K562 (cell line): ENCODE measurements around the gene IL9. TPM values are rescaled to one million over a fixed set of nuclear protein-coding genes. Genes with fewer than 3 reads are reported as not detected.

Source experiments
- ATAC-seq: fragments of 200-7000 bp; cut with Tn5 transposase; 3 replicates; pipeline ENCODE4 v1.9.1; 2020; ENCODE audit warnings: moderate library complexity
- BruUV-seq: library from RNA; stranded (reverse); fragments of 400-500 nt; replicated peaks from 2 replicates; lab custom pipeline; 2021; lab: Mats Ljungman, UMichigan
- CTCF ChIA-PET: fragments of 300-600 bp; formaldehyde crosslinking; extraction: SDS; loops from one replicate; lab custom pipeline; 2021; ENCODE audit warnings: low intra/inter-chr PET ratio; lab: Yijun Ruan, JAX
- POLR2A ChIA-PET: fragments of 300-600, 350-650 bp; sonication (Branson Sonifier 250); formaldehyde crosslinking; extraction: SDS; loops from one replicate; lab custom pipeline; 2021; ENCODE audit warnings: antibody characterized with exemption, inconsistent platforms; lab: Yijun Ruan, JAX
- DNase-seq, 4 experiments: peaks; one replicate each; pipeline versions ENCODE4 v3.0.0 to v3.0.0-alpha.2; 2011 to 2018; ENCODE audit warnings: low spot score in 3 of 4, mixed read lengths in 3 of 4; ENCODE audit errors: extremely low read depth in 1 of 4
- FAIRE-seq: peaks from 2 replicates; lab custom pipeline; 2011; peaks lifted over from hg19 to GRCh38; lab: Jason Lieb, UNC
- H2AFZ ChIP-seq: 2 replicates; pipeline ENCODE4 v1.6.0; 2011; ENCODE audit warnings: low read depth, low read length, control low read depth, inconsistent platforms
- H3K27ac ChIP-seq: fragments of 200-600 bp; 3 replicates; pipeline ENCODE4 v1.8.0; 2011; ENCODE audit warnings: low read depth, mild to moderate bottlenecking, control low read depth, inconsistent platforms, low read length, moderate library complexity, mixed read lengths; ENCODE audit errors: extremely low read depth
- H3K27me3 ChIP-seq, 2 experiments: fragments of 300-600 bp in 1 of 2; 2 replicates in 1 of 2; 3 replicates in 1 of 2; pipeline versions ENCODE4 v1.6.0 to v1.8.0; 2011; ENCODE audit warnings: inconsistent platforms in 2 of 2, low read length in 2 of 2, mild to moderate bottlenecking in 1 of 2, mixed read lengths in 1 of 2, moderate library complexity in 1 of 2; ENCODE audit not compliant: control insufficient read depth in 2 of 2, insufficient read depth in 2 of 2
- H3K36me3 ChIP-seq: fragments of 300-600 bp; 3 replicates; pipeline ENCODE4 v1.8.0; 2011; ENCODE audit warnings: mild to moderate bottlenecking, low read length, inconsistent platforms; ENCODE audit not compliant: control insufficient read depth, insufficient read depth
- H3K4me1 ChIP-seq, 2 experiments: fragments of 200-600 bp in 1 of 2; replicated peaks in 1 of 2; 2 replicates in 1 of 2; 3 replicates in 1 of 2; pipeline versions ENCODE4 v1.5.1 to v1.8.0; 2011; ENCODE audit warnings: inconsistent platforms in 2 of 2, low read length in 2 of 2, mild to moderate bottlenecking in 1 of 2, mixed read lengths in 1 of 2, moderate library complexity in 1 of 2; ENCODE audit not compliant: control insufficient read depth in 2 of 2, insufficient read depth in 2 of 2
- H3K4me2 ChIP-seq: 2 replicates; pipeline ENCODE4 v1.6.1; 2011; ENCODE audit warnings: low read length, control low read depth, inconsistent platforms, mixed read lengths; ENCODE audit not compliant: insufficient read depth
- H3K4me3 ChIP-seq: fragments of 200-600 bp; sonication (generic), shearing (Covaris generic); 2 replicates; pipeline ENCODE4 v1.5.1; 2016; ENCODE audit warnings: control low read depth, inconsistent platforms
- H3K79me2 ChIP-seq: fragments of 200-600 bp; 3 replicates; pipeline ENCODE4 v1.8.0; 2011; ENCODE audit warnings: low read length, inconsistent platforms; ENCODE audit not compliant: control insufficient read depth, insufficient read depth
- H3K9ac ChIP-seq, 2 experiments: 2 replicates each; pipeline versions ENCODE4 v1.6.0 to v1.6.1; 2011; ENCODE audit warnings: low read depth in 2 of 2, low read length in 2 of 2, control low read depth in 1 of 2, inconsistent platforms in 1 of 2, mild to moderate bottlenecking in 1 of 2, mixed read lengths in 1 of 2; ENCODE audit not compliant: insufficient read depth in 1 of 2
- H3K9me1 ChIP-seq: one replicate; pipeline ENCODE4 v1.6.0; 2011; ENCODE audit warnings: inconsistent platforms, mild to moderate bottlenecking, low read length, moderate library complexity; ENCODE audit not compliant: control insufficient read depth, insufficient read depth
- H3K9me3 ChIP-seq: replicated peaks from 2 replicates; pipeline ENCODE4 v1.5.1; 2011; ENCODE audit warnings: low read depth, low read length, inconsistent platforms; ENCODE audit not compliant: control insufficient read depth, insufficient read depth
- H4K20me1 ChIP-seq: replicated peaks from 2 replicates; pipeline ENCODE4 v1.6.1; 2011; ENCODE audit warnings: low read length, inconsistent platforms, mixed read lengths; ENCODE audit not compliant: control insufficient read depth, insufficient read depth
- CC2D1A ChIP-seq: fragments of 450-650 bp; IDR thresholded peaks from 2 replicates; pipeline ENCODE4 v1.6.1; 2017; ENCODE audit warnings: mild to moderate bottlenecking
- DMBX1 ChIP-seq: fragments of 250-450 bp; sonication (Bioruptor Pico); IDR thresholded peaks from 2 replicates; pipeline ENCODE4 v1.8.0; 2022; ENCODE audit warnings: inconsistent platforms, mild to moderate bottlenecking, moderate library complexity, borderline replicate concordance
- FOXM1 ChIP-seq, 2 experiments: fragments of 450-650 bp in 1 of 2; sonication (generic) in 1 of 2; formaldehyde crosslinking in 1 of 2; IDR thresholded peaks; 2 replicates each; pipeline versions ENCODE4 v1.6.1 to v1.9.0; 2017 to 2022; ENCODE audit warnings: low read depth in 2 of 2, mild to moderate bottlenecking in 2 of 2, missing genetic modification reagents in 1 of 2, moderate library complexity in 1 of 2
- HDAC2 ChIP-seq: fragments of 450-650 bp; IDR thresholded peaks from 2 replicates; pipeline ENCODE4 v1.6.1; 2016; ENCODE audit warnings: mild to moderate bottlenecking
- NFIC ChIP-seq: fragments of 450-650 bp; IDR thresholded peaks from 2 replicates; pipeline ENCODE4 v1.6.1; 2017; ENCODE audit warnings: mild to moderate bottlenecking, inconsistent platforms
- NFIX ChIP-seq: fragments of 250-450 bp; sonication (Bioruptor Pico); IDR thresholded peaks from 2 replicates; pipeline ENCODE4 v1.4.0; 2020; ENCODE audit warnings: low read depth, mild to moderate bottlenecking, moderate library complexity
- ZSCAN29 ChIP-seq: fragments of 450-650 bp; IDR thresholded peaks from 2 replicates; pipeline ENCODE4 v1.6.1; 2017
- WGBS: fragments of 100-300 bp; shearing (Covaris generic); methylation state at CpG from one replicate; pipeline ENCODE4 v1.1.6; 2016; ENCODE audit warnings: low coverage, mixed read lengths; ENCODE audit not compliant: insufficient coverage; ENCODE audit errors: missing lambda C conversion rate; 5-methylcytosine and 5-hydroxymethylcytosine counted together
- in situ Hi-C: fragments of 300-500 bp; cut with MboI; formaldehyde crosslinking; loops from 4 replicates; pipeline ENCODE4 v1.15.0; 2018; ENCODE audit warnings: inconsistent platforms, mixed read lengths
- intact Hi-C: fragments of 100-400 bp; cut with micrococcal nuclease; formaldehyde crosslinking; loops from 2 replicates; pipeline ENCODE4 v1.14.2; 2022
- polyA plus RNA-seq, 8 experiments: library from polyadenylated mRNA; depleted of rRNA in 4 of 8; stranded (reverse) in 5 of 8; unstranded in 3 of 8; fragments of >200 nt; fragmentation: Nextera tagmentation in 2 of 8; fragmentation: Illumina TruSeq in 1 of 8; extraction: Ambion mirVana in 2 of 8; extraction: Trizol in 1 of 8; gene quantifications; 2 replicates each; pipeline versions ENCODE4 v1.2.1 to v1.2.3, GENCODE V29; 2011 to 2014; ENCODE audit warnings: inconsistent platforms in 1 of 8, missing spikeins in 1 of 8
- total RNA-seq, 7 experiments: library from RNA; depleted of rRNA in 6 of 7; stranded (reverse); fragments of >200 nt in 6 of 7; fragmentation: Illumina TruSeq in 2 of 7; extraction: Trizol in 2 of 7; gene quantifications; 2 replicates each; pipeline versions ENCODE4 v1.2.1 to v1.2.3, GENCODE V29; 2011 to 2021; ENCODE audit warnings: low replicate concordance in 1 of 7

Gene IL9
- total and polyA plus RNA-seq, 9 of the 15 experiments (the other 6 are each of a cell fraction or from before 2014, with no cell fraction given) = not detected

DNA sequence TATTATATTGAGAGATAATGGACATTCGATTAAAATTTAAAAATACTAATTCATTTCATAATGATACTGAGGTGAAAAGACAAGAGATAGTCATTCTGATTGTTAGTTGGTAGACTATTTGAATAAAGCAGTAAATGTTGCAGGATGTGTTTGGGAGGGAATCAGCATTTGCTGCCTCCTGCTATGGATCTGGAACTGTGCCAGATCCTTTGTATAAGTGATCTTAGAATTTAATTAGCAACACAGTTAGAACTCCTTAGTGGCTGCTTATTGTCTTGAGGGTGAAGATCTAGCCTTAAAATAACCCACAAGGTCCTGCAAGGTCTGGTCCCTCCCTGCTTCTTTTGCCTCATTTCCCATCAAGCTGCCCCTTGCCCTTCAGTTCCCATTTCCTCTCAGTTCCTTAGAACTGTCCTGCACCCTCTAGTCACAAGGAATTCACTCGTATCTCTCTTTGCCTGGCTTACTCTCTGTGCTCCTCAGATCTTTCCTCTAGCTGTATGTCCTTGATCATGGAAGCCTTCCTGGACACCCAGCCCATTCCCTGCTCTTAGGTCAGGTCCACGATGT, 46.6 kb upstream of the IL9 start:
- ChIA-PET CTCF (no interaction called here), POLR2A (interaction anchor here (1.1 kb wide), 1 partner anchor 9 kb away, joined by 3 read pairs; no protein-coding TSS in a partner anchor)
- FAIRE-seq = no peak
- Histone ChIP-seq H4K20me1 (no peaks in the 10 kb centered on the region), H2AFZ (no peak overlapping the region)
- TF ChIP-seq CC2D1A (no peak), DMBX1 (CRISPR knock-in tag) (no peak), NFIX (CRISPR knock-in tag) (peak; percentile 24; the same call in 1 of the 2 replicates), NFIC (peak; percentile 83), FOXM1 (IDR thresholded peaks at IDR 0.05; ENCODE audit: low read depth) (no peak), FOXM1 (CRISPR knock-in tag; IDR thresholded peaks at IDR 0.05; ENCODE audit: low read depth) (no peak), HDAC2 (no peak), ZSCAN29 (no peak)
- TF ChIP-seq, all 486 proteins: peak for 2
- Histone ChIP-seq H3K27me3 (0 out of 5 replicates have a peak, but pooled peaks cover 0 to 3% of the 10 kb centered on the region in 2 experiments), H3K36me3 (no peaks in the 10 kb centered on the region), H3K9me3 (no peaks in the 10 kb centered on the region), H3K9ac (no peak overlapping the region), H3K27ac (no peak overlapping the region), H3K79me2 (no peaks in the 10 kb centered on the region), H3K9me1 (no peaks in the 10 kb centered on the region), H3K4me2 (no peak overlapping the region), H3K4me1 (no peaks in the 10 kb centered on the region), H3K4me3 (no peak overlapping the region)
- WGBS = 0% methylated on average over 3 of the region's 3 CpGs
- intact Hi-C loops (loop anchor here (5.0 kb wide), 1 partner anchor 55 kb away; no protein-coding TSS in a partner anchor), in situ Hi-C loops (no loop called here)
- ATAC-seq (no peak), DNase-seq (no peak)
- no TSS peak for BruUV-seq
